Fibroblast of mammary gland (primary cell): ENCODE measurements around the gene RFTN2.
"Not testable (repeated sequence)": the region's sequence is repeated elsewhere in the genome, so short reads cannot be mapped to it uniquely, and the experiment has no call there.

ENCODE experiments used
- DNase-seq: peaks from one replicate; pipeline ENCODE4 v3.0.0-alpha.2; 2010; ENCODE audit warnings: low read depth
- H3K4me3 ChIP-seq: 2 replicates; pipeline ENCODE4 v1.5.1; 2011; ENCODE audit warnings: low read depth, mild to moderate bottlenecking, low read length, moderate library complexity; ENCODE audit not compliant: control insufficient read depth
- TF ChIP-seq, protein P1 (sequence below): conservative IDR thresholded peaks from 2 replicates; pipeline ENCODE4 v1.5.1; 2011; ENCODE audit warnings: low read depth, low read length, inconsistent platforms; ENCODE audit not compliant: control insufficient read depth, insufficient read depth

The RFTN2 gene

DNA sequence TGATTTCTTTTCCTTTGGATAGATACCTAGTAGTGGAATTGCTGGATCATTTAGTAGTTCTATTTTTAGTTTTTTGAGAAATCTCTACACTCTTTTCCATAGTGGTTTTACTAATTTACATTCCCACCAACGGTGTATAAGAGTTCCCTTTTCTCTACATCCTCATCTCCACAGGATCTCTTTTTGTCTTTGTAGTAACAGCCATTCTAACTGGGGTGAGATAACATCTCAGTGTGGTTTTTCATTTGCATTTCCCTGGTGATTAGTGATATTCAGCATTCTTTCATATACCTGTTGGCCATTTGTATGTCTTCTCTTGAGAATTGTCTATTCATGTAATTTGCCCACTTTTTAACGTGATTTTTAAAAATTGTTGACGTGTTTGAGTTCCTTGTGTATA lies 13.8 kb downstream of the RFTN2 start:
- TF ChIP-seq, protein P1, sequence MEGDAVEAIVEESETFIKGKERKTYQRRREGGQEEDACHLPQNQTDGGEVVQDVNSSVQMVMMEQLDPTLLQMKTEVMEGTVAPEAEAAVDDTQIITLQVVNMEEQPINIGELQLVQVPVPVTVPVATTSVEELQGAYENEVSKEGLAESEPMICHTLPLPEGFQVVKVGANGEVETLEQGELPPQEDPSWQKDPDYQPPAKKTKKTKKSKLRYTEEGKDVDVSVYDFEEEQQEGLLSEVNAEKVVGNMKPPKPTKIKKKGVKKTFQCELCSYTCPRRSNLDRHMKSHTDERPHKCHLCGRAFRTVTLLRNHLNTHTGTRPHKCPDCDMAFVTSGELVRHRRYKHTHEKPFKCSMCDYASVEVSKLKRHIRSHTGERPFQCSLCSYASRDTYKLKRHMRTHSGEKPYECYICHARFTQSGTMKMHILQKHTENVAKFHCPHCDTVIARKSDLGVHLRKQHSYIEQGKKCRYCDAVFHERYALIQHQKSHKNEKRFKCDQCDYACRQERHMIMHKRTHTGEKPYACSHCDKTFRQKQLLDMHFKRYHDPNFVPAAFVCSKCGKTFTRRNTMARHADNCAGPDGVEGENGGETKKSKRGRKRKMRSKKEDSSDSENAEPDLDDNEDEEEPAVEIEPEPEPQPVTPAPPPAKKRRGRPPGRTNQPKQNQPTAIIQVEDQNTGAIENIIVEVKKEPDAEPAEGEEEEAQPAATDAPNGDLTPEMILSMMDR: no peak
- DNase-seq: no peak
- H3K4me3 ChIP-seq: no peak overlapping the region

DNA sequence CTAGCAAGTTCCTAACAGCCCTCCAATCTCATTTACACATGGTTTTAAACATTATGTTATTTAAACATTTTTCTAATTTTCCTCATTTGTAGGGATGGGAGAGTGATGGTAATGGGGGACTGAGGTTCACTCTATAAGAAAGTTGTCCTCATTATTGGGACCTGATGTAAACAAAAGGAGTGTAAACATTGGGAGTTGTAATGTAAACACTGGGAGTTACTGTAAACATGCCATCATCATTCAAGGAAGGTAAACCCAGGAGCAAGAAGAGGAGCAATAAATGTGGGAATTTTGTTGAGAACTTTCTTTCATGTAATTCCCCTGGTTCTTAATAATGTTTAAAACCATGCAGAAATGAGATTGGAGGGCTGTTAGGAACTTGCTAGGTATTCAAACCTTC lies 17.8 kb downstream of the RFTN2 start:
- TF ChIP-seq, protein P1: no peak
- no peak for DNase-seq
- no peak overlapping the region for H3K4me3 ChIP-seq

DNA sequence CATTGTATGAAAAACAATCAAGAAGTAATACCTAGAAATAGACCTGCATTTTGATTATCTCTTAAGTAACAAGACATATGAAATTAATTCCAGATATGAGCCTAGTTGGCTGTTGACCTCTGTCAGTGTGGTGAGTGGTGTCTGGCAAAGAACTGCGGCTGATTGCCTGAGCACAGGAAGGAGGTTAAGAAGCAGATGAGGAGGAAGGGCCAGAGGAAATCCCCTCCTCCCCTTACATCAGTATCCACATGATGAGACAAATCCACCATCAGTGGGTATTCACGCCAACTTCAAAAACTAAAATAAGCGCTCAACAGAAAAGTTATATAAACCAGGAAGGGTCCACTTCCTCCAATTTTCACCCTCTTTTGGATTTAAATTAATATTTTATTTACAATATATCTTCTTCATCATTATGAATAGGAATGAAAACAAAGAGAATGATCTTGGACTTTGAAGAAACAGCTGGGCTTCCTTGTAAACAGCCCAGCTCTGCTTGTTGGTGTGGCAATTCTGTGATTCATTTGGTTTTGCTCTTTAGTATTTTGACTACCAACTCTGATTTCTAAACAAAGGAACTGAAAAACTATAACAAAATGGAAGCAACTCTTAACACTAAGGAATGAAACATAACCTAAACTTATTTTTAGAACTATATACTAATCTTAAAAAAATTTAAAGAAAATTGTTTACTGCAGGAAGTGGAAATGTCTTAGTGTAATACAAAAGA lies 27.3 kb downstream of the RFTN2 start:
- TF ChIP-seq, protein P1: no peak
- H3K4me3 ChIP-seq: no peak overlapping the region
- DNase-seq: peak; percentile 30

DNA sequence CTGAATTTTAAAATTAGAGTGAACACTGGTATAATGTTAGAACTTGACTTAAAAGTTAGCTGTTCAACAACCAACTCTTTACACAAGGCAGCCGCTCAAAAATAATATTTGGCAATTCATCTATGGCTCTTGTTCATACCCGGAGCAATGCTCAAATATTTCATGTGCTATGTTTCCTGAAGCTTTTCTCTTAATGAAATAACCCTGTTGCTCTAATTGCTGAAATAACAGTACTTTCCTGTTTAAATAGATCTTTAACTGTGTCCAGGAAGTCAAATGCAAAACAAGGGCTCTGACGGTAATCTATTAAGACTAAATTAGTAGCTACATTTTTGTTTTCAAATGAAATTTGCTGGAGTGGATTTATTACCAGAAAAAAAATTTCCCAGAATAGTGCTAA lies 33.7 kb downstream of the RFTN2 start:
- no peak for DNase-seq

DNA sequence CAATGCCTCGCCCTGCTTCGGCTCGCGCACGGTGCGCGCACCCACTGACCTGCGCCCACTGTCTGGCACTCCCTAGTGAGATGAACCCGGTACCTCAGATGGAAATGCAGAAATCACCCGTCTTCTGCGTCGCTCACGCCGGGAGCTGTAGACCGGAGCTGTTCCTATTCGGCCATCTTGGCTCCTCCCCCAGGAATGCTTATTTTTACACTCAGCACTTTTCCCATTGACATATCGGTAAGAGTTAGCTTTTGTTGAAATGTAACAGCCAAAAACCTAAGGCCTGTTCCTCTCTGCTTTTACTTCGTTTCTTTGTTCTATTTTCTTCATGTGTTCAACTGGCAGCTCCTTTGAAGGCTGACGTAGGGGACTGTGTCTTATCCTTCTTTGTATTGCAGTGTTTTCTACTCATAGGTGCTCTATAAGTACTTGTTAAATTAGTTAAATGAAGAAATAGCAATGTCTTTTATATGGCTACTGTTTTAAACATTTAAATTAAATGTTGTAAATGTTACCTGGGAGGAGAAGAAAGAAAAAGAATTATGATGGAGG lies 34.7 kb downstream of the RFTN2 start:
- not testable (repeated sequence) for DNase-seq, H3K4me3 ChIP-seq

More for the DNA sequence above, 33.7 kb downstream of the RFTN2 start:
- no peak overlapping the region for H3K4me3 ChIP-seq
- TF ChIP-seq, protein P1: no peak

DNA sequence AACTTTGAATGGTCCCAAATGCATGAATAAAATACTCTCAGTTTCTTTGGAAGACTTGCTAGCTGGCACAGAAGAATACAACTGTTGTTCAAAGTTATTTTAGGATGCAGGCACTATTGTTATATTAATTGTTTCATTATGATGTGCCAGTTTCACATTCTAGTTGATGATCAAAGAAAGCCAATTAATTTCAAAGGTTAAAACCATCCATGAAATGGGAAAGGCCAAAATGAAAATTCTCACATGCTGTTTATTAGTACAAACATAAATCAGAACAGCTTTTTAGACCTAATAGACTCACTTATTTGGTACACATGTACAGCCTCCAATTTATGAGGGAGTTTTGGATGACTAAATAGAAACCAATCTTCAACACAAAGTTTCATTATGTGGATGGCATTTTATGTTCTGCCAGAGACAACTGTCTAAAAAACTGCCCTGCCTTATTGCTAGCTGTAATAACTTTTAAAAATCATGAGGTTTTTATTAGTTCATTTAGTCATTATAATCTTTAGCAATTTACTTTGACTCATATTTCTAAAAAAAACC lies 42.2 kb downstream of the RFTN2 start:
- TF ChIP-seq, protein P1: no peak
- no peak for DNase-seq
- H3K4me3 ChIP-seq: no peak overlapping the region

DNA sequence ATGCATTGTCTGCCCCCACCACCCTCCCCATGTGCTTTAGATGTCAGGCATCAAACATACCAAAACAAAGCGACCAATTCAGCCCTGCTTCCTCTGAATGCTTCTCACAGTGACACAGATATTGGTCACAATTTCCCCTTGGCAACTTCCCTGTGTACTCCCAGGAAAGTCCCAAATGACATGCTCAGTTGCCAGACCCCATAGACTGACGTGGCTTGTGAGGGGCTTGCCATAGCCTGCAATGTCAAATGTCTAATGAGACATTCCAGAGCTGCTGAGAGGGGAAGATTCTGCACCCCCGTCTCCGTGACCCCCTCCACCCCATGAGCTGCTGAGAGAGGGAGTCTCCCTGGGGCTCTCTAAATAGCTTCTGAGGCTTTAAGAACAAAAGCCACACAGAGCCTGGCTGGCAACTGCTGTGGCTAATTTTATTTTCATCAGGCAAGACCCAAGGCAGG lies 47.3 kb downstream of the RFTN2 start:
- no peak overlapping the region for H3K4me3 ChIP-seq
- TF ChIP-seq, protein P1: no peak
- DNase-seq: peak; percentile 21
